GM21367 (cell line): Measurements from ENCODE around the gene SERINC1.
"Not testable (repeated sequence)": the region's sequence is repeated elsewhere in the genome, so short reads cannot be mapped to it uniquely, and the experiment has no call there.

Experiments
- ATAC-seq: cut with Tn5 transposase; IDR thresholded peaks from one replicate; pipeline ENCODE4 v1.9.1; 2021; ENCODE audit not compliant: unreplicated experiment

The SERINC1 gene

DNA sequence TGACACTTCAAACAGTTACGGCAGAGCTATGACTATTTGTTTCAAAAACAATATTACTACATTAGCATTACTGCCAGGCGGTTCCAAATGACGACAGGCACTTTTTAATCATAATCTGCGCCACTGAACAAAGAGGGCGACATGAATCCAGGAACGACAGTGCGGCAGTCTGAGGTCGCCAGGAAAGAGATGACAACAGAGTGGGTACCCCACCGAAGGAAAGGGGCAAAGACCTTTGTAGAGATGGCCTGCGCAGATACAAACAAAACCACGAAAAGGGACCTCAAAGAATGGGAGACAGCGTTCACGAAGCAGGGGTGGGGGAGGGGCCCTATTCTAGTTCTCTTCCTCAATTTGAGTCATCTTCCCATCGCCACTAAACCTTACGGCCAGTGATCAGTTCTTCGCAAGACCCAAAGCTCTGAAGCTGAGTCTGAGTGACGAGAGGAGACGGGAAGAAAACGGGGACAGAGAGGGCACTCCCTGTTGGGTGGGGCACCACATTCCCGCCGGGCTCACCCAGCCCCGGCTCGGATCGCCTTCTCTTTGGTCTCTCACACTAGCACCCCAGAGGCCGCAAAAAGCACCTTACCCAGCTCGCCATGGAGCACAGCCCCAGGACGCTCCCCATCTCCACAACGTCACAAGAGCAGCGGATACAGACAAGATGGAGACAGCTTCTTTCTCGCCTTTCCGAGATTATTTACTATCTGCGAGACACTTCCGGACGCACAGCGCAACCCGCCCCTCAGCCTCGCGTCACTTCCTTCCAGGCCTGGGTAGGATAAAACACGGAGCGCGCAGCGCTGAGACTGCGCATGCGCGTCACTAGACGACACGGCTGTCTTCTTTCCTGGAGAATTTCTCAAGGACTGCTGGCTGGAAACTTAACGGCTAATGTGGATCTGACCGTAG is at the start of gene SERINC1:
SERINC1 (minus strand) TSS at position 701 of the 915 bp plus-strand sequence; CDS start at position 631, 70 bp downstream.
- ATAC-seq = peak; percentile 99

DNA sequence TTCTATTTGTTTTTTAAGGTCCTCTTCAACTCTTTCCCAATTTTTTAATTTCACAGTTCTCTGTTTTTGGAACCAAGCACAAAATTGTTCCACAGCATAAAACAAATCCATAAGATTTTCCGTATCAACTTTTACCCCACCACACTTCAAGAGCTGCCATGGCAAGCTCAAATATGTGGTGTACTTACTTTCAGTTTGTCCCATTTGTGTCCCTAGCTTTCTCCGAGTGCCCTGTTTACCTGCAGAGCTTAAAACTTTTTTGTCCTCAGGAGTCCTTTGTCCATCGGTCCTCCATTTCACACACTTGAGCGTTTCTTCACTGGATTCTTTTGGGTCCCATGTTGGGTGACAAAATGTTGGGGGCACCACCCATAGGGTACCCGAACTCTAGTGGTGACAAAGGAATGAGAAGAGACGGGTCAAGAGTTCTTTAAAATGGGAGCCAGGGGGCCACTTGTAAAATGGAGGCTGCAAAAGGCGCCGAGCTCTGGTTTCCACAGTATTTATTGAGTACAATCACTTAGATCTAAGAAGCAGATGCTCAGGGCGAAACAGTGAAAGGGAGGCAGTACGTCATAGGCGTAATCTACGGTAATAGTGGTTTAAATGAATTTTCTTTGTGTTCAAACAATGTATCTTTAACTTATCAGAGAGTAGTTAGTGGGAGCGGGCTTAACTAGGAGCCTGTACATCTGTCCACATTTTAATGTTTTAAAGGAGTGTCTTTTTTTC is 39.8 kb upstream of the SERINC1 start:
- ATAC-seq = no peak

DNA sequence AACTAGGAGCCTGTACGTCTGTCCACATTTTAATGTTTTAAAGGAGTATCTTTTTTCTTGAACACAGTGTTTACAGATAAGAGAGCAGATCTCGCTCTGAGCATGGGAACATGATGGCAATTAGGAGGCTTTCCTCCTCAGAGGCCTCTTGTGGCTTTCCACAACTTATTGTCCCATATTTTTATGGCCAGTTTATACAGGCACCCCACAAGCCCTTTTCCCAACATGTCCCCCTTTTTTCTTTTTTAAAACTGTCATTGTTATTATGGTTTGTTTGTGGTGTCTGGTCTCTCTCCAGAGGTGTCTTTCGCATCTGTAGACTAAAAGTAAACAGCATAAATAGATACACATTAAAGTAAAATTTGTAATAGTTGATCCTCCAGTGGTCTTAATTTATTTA is 33.6 kb upstream of the SERINC1 start:
- ATAC-seq = not testable (repeated sequence)

DNA sequence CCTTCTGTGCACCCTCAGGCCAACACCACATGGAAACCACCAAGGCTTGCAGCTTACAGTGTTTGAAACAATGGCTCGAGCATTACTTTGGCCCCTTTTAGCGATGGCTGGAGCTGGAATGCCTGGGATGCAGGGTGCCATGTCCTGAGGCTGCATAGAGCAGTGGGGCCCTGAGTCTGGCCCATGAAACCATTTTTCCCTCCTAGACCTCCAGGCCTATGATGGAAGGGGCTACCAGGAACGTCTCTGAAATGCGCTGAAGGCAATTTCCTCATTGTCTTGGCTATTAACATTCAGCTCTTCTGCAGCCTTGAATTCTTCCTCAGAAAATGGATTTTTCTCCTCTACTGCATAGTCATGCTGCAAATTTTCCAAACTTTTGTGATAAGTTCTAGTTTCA is 29.9 kb upstream of the SERINC1 start:
- no peak for ATAC-seq

DNA sequence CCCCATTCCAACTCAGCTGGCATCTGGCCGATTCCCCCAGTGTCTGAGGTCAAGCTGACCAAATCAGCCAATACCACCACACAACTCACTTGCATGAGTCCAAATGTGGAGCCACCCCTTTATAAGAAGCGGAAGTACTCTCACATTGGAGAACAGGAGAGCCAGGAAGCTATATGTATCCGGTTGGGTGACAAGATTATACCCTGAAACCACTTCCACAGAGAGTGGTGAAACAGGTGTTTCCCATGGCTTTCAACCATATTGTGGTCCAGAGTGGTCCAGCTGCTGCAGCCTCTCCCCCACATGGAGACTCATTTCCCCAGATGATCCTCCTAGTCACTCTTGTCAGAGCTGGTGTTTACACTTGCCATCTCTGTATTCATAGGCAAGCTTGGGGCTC is 24.0 kb upstream of the SERINC1 start:
- peak; percentile 56 for ATAC-seq

DNA sequence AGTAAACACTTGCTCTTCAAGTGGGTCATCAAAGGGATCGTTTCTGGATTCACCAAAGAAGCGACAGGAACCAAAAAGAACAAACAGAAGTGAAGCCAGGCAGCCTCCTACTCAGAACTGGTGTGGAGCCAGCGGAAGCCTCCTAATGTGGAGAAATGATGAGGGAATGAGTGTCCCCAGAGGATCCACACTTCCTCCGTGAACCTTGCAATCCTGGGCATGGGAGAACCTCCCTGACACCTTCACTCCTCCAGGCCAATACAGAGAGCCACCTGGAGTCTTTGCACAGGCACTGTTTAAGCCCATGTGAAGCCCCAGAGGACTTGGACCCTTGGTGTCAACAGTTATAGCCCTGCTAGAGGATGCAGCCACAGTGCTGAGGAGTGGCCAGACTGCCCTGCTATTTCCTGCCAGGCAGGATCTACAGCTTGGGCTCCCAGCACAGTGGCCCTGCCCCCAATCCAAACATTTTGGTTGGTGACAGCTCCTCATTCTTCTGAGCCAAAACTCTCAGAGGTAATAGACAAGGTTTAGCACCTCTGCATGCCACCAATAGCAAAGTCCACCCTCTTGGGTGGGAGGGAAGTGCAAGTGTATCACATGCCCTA is 23.2 kb upstream of the SERINC1 start:
- ATAC-seq = no peak

DNA sequence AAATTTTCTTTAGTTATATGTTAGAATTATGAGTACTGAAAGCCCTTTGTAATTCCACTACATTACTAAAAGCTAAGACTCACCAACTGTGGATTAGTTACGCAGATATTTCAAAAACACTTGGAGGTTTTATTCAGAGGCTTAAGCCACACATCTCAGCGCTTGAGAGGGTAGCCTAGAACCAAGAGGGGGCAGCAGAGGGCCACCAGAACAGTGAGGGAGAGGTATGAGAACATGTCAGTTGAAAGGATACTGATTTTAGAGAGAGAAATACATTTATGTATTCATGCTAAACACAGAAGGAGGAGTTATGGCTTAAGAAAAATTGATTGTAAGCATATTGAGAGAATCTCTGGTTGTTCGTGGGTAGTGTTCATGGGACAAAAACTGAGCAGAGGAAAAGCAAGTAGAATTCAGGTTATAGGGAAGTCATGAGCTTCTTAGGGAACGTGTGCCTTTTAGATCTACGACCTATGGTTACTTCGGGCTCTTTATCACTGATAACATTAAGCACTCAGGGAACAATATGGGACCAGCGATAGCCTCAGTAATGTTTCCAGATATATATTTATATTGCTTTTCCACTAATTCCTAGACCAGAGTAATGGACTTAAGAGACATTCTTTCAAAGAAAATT is 20.4 kb upstream of the SERINC1 start:
- peak; percentile 97 for ATAC-seq

DNA sequence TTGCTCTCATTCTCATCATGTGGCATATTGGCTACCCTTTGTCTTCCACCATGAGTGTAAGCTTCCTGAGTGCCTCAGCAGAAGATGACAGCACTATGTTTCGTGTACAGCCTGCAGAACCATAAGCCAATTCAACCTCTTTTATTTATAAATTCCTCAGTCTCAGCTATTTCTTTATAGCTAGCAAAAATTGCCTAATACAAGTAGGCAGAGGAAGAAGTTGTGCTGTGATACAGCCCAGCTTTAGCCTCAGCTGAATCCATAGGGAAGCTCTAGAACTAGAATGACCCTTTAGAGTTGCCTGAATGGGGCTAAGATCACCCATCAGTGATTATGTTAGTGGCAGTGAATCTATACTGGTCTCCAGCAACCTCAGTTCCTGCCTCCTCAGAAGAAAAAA is 19.0 kb upstream of the SERINC1 start:
- ATAC-seq = no peak

DNA sequence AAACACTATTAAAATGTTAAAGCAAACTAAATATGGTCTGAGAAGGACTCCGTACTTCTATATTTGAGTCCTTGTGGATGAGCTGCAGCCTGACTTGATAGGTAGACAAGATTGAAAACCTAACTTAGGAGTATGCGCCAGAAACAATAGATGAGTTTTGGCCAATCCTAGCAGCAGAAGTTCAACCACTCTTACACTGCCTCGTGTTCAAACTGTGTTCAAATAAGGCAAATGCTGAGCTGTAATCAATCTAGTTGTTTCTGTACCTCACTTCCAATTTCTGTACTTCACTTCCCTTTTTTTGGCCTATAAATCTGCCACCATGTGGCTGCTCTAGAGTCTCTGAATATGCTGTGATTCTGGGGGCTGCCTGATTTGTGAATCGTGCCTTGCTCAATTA is 13.2 kb upstream of the SERINC1 start:
- peak; percentile 90 for ATAC-seq

DNA sequence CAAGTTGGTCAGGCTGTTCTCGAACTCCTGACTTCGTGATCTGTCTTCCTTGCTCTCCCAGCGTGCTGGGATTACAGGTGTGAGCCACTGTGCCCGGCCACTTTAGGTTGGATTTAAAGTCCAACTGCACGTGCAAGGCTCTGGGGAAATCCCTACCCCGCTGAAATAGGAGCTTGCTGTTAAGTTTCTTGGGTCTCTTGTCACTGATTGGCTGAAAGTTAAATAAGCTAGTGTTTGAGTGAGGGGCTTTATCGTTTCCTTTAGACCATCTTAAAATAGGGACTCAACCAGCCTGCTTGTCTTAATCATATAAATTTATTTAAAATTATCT is 11.1 kb upstream of the SERINC1 start:
- no peak for ATAC-seq

DNA sequence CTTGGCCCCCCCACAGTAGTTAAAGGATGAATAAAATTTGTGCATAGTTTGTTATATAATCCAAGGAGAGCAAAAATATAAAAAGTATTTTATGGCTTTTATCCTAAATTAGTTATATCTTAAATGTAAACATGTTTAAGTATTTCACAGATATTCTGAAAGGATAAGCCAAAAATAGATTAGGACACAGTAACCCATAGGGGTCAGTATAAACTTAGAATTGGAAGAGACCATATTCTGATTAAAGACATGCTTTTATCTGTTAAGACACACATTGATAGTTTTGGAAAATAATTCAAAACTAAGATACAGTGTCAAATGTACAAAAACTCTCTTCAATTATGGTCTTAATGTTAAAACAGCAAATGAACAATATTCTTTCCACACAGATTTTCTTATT is 4.5 kb upstream of the SERINC1 start:
- ATAC-seq = no peak

DNA sequence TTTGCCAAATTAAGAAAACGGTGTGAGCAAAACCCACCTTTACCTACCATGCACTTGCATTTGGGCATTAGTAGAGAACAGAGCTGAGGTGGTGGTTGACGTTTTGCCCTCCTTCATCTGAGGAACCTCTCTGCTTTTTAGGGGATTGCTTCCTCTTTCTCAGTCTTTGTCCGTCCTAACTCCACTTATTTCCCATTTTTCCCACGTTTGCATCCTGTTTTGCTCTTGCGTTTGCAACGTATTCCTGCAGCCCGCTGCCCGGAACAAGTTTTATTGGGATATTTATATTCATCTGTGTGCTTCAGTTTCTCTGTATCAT is 374 bp upstream of the SERINC1 start:
- peak; percentile 39 for ATAC-seq

DNA sequence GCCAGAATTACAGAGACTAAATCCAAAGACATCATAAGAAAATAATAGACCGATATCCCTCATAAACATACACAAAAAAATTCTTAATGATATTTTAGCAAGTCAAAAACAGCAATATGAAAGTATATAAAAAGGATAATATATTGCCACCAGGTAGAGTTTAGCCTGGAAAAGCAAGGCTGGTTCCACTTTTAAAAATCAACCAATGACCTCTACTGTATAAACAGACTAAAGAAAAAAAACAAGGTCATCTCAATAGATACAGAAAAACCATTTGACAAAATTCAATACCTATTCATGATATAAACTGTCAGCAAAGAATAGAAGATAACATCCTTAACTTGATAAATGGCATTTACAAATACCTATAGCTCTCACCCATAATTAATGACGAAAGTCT is 9.7 kb downstream of the SERINC1 start:
- no peak for ATAC-seq

DNA sequence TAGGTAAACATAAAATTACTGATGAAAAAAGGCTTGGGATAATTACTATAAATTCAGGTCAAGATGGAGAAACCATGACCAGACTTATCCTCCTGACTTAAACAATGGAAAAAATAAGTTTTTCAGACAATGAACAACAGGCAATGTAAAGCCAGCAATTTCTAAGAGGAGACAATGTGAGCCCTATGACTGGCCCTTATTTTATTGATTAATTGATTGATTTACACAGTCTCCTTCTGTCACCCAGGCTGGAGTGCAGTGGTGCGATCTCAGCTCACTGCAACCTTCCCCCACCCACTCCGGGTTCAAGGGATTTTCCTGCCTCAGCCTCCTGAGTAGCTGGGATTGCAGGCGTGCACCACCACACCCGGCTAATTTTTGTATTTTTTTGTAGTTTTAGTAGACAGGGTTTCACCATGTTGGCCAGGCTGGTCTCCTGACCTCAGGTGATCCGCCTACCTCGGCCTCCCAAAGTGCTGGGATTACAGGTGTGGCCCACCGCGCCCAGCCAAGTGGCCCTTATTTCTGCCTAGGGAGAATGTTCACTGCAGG is 11.7 kb downstream of the SERINC1 start:
- not testable (repeated sequence) for ATAC-seq

DNA sequence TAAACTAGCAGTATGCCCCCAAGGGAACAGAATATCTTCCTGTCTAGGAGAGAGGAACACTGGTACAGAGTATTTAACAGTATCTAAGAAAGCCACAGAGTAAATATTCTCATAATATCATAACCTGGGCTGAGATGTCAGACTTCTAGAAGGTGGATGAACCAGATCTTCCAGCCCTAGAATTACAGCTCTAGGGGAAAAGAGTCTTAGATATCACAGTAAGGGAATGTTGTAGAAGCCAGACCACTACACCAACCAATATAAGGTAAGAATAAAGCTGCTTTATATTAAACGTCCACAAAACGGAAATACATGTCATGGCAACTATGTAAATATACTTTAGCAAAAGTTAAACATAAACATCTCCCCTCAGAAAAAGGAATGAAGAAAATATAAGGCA is 12.4 kb downstream of the SERINC1 start:
- ATAC-seq = no peak

DNA sequence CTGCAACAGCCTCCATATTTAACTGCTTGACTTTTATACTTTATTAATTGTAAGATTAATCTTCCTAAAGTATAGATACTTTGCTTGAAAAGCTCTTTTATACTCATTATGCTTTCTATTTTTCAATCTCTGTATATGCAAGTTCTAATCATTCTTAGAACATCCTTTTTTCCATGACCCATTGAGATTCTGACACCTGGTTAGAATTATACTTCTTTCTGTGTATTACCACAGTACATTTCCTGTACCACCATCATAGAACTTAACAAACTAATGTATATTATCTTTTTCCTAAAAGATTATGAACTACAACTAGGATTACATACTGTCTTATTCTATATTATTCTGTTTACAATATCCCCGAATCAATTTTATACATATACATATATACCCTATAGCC is 13.5 kb downstream of the SERINC1 start:
- ATAC-seq = no peak

DNA sequence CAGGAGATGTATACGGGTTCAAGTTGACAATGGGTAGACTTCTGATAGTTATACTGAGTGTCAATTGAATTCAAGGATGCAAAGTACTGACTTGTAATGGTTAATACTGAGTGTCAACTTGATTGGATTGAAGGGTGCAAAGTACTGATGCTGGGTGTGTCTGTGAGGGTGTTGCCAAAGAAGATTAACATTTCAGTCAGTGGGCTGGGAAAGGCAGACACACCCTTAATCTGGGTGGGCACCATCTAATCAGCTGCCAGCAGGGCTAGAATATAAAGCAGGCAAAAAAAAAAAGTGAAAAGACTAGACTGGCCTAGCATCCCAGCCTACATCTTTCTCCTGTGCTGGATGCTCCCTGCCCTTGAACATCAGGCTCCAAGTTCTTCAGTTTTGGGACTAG is 16.5 kb downstream of the SERINC1 start:
- ATAC-seq = not testable (repeated sequence)

DNA sequence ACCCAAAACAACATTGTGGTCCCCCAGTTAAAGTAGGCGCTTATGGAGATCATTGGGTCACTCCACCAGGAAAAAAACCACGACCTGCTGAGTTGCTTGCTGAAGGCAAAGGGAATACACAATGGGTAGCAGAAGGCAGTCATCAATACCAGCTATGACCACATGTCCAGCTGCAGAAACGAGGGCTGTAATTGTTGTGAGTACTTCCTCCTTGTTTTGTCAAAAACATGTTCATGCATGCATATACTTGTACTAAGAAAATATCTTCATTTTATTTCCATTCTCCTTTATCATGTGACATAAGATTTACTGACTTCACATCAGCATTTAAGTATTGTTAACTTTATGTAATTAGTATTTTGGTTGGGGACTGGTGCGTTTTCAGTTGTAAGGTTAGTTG is 16.9 kb downstream of the SERINC1 start:
- no peak for ATAC-seq

DNA sequence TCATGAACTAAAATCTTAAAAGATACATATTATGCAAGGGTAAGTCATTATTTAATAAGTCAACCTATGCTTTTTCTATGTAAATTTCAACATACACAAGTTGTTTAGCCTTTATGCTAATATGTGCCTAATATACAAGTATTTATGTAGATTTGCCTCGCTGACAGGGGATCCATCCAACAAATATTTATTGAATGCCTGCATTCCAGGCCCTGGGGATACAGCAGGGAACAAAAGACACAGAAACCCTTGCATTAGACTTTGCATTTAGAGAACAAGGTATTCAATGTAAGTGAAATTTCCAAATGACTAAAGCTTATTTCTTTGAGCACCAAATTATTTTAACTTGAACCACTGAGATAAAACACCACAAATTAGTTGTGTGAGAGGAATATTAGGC is 19.1 kb downstream of the SERINC1 start:
- no peak for ATAC-seq

DNA sequence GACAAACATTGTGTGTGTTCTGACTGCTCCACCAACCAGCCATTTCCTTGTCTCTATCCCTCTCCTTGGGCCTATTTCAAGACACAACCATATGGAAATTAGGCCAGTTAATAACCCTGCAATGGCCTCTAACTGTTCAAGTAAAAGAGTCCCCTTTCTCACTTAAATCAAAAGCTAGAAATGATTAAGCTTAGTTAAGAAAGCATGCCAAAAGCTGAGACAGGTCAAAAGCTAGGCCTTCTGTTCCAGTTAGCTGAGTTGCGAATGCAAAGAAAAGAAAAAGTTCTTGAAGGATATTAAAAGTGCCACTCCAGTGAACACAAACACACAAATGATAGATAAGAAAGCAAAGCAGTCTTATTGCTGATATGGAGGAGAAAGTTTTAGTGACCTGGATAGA is 22.5 kb downstream of the SERINC1 start:
- no peak for ATAC-seq

DNA sequence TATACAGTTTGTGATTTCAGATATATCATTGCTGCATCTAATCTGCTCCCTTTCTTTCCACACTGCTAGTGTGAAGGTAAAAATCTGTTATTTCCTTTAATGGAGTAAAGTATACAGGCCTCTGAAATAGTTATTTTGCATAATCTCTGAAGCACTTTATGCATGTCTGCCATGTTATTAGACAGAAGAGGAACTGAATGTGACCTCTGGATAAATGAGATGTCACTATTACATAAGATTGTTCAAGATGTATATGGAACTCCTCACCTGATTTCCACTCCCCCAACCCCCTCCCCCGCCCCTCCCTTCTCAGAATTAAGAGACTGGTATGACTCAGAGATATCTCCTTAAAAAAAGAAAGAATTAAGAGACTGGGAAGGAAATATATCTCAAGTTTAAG is 26.3 kb downstream of the SERINC1 start:
- ATAC-seq = no peak
